ENCODE data around the gene RTN1. TPM values are rescaled to one million over a fixed set of nuclear protein-coding genes. Genes with fewer than 3 reads are reported as not detected.

The RTN1 gene
- total and polyA plus RNA-seq, 2 donors: 1.6 to 1.9 TPM

Other genes with a start within 250 kb of the RTN1 start
- under 0.01 TPM for gene LRRC9, start 49.4 kb upstream of the RTN1 start, total RNA-seq
- gene LRRC9, start 49.4 kb upstream of the RTN1 start, polyA plus RNA-seq: not detected
- gene PCNX4, start 221.1 kb upstream of the RTN1 start, total RNA-seq: 55.3 TPM
- 38.5 TPM for gene PCNX4, start 221.1 kb upstream of the RTN1 start, polyA plus RNA-seq